NCI-H446 treated with DMSO at 0.1 percent for 48 hours (cell line): ENCODE data around the gene TFDP3.

Source experiments
- DNase-seq: peaks from one replicate; lab custom pipeline; 2025; lab: John Stamatoyannopoulos, UW

The TFDP3 gene

GRCh38 chrX:133185938-133186337 lies 32.2 kb downstream of the TFDP3 start:
- no peak for DNase-seq

- DNase-seq, result no peak
These were observed 33.0 kb downstream of the TFDP3 start for GRCh38 chrX:133185119-133185518.

GRCh38 chrX:133183806-133184205 lies 34.3 kb downstream of the TFDP3 start:
- DNase-seq, result no peak

GRCh38 chrX:133179500-133179899 lies 38.7 kb downstream of the TFDP3 start:
- DNase-seq, result no peak

GRCh38 chrX:133177202-133177601 lies 41.0 kb downstream of the TFDP3 start:
- no peak for DNase-seq

GRCh38 chrX:133175605-133176004 lies 42.5 kb downstream of the TFDP3 start:
- no peak for DNase-seq

- DNase-seq, result no peak
These were observed 43.0 kb downstream of the TFDP3 start for GRCh38 chrX:133175162-133175561.

GRCh38 chrX:133171962-133172708 lies 46.0 kb downstream of the TFDP3 start:
- no peak for DNase-seq
